Islet precursor cell (in vitro differentiated cells): ENCODE results near the gene OR5B21.

ENCODE experiments used
- DNase-seq: peaks from one replicate; pipeline ENCODE4 v3.0.0-alpha.2; 2018

Gene OR5B21

DNA sequence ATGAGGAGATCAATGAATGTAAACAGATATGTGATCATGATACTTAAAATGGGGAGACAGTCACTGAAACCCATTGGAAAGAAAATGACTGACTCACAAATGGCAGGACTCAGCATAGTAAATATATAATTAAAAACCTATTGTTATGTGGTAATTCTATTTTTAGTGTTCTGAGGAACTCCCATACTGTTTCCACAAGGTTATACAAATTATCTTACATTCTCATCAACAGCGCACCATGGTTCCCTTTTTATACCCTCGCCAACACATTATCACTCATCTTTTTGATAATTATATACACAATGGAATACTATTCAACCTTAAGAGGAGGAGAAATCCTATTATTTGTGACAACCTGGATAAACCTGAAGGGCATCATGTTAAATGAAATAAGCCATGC lies 17.1 kb downstream of the OR5B21 start:
- DNase-seq: no peak

DNA sequence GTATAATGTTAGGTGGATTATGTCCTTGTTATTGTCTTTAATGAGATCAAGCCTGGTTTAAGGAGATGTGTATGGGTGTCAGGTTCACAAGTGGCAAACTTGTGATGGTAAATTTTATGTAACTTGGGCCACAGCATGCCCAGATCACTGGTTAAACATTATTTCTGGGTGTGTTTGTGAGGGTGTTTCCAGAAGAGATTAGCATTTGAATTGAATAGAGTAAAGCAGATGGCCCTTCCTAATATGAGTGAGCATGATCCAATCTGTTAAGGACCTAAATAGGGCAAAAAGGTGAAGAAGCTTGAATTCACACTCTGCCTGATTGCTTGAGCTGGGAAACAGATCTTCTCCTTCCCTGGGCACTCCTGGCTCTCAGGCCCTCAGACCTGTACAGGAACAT lies 20.7 kb downstream of the OR5B21 start:
- DNase-seq: no peak

DNA sequence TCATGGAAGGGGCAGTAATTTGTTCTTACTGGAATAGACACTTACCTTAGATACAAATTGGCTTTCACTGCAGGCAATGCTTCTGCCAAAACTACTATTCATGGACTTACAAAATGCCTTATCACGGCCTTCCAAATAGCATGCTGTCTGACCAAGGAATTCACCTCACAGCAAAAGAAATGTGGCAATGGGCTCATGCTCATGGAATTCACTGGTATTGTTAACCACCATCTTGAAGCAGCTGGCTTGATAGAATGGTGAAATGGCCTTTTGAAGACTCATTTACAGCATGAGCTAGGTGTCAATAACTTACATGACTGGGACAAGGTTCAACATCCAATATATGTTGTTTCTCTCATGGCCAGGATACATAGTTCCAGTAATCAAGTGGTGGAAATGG lies 21.9 kb downstream of the OR5B21 start:
- no peak for DNase-seq

DNA sequence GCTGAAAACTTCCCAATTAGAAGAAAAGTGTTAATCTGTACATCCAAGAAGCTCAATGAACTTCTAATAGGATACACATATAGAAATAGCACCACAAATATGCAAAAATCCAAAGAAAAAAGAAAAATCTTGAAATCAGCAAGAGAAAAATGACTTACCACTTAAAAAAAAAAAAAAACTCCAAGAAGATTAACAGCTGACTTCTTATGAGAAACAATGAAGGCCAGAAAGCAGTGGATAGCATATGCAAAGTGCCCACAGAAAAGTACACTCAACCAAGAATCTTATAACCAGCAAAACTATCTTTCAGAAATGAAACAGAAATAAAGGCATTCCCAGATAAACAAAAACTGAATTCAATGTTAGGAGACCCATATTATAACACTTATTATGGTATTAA lies 36.0 kb downstream of the OR5B21 start:
- DNase-seq: no peak

GRCh38 chr11:58466293-58466692 lies 41.6 kb downstream of the OR5B21 start:
- DNase-seq: no peak

GRCh38 chr11:58465690-58466089 lies 42.2 kb downstream of the OR5B21 start:
- no peak for DNase-seq
